ENCODE data around the gene ETV2.

The ETV2 gene

GRCh38 chr19:35633727-35634440 is 7.7 kb upstream of the ETV2 start:
- TF ChIP-seq BACH2 (CRISPR knock-in tag; IDR thresholded peaks at IDR 0.05; ENCODE audit: borderline replicate concordance) (no peak), ZFP3 (CRISPR knock-in tag; IDR thresholded peaks at IDR 0.05) (no peak), TOX (CRISPR knock-in tag; IDR thresholded peaks at IDR 0.05; ENCODE audit: borderline replicate concordance) (no peak), CSDC2 (CRISPR knock-in tag; IDR thresholded peaks at IDR 0.05) (no peak), ZFP30 (CRISPR knock-in tag; IDR thresholded peaks at IDR 0.05) (no peak), ESRRG (CRISPR knock-in tag; IDR thresholded peaks at IDR 0.05) (no peak), ARNTL (CRISPR knock-in tag; IDR thresholded peaks at IDR 0.05; ENCODE audit: borderline replicate concordance, low read depth) (no peak), CREB5 (CRISPR knock-in tag; IDR thresholded peaks at IDR 0.05; ENCODE audit: low read depth) (no peak), PPARA (CRISPR knock-in tag; IDR thresholded peaks at IDR 0.05; ENCODE audit: borderline replicate concordance) (no peak)
- TF ChIP-seq, protein P1, sequence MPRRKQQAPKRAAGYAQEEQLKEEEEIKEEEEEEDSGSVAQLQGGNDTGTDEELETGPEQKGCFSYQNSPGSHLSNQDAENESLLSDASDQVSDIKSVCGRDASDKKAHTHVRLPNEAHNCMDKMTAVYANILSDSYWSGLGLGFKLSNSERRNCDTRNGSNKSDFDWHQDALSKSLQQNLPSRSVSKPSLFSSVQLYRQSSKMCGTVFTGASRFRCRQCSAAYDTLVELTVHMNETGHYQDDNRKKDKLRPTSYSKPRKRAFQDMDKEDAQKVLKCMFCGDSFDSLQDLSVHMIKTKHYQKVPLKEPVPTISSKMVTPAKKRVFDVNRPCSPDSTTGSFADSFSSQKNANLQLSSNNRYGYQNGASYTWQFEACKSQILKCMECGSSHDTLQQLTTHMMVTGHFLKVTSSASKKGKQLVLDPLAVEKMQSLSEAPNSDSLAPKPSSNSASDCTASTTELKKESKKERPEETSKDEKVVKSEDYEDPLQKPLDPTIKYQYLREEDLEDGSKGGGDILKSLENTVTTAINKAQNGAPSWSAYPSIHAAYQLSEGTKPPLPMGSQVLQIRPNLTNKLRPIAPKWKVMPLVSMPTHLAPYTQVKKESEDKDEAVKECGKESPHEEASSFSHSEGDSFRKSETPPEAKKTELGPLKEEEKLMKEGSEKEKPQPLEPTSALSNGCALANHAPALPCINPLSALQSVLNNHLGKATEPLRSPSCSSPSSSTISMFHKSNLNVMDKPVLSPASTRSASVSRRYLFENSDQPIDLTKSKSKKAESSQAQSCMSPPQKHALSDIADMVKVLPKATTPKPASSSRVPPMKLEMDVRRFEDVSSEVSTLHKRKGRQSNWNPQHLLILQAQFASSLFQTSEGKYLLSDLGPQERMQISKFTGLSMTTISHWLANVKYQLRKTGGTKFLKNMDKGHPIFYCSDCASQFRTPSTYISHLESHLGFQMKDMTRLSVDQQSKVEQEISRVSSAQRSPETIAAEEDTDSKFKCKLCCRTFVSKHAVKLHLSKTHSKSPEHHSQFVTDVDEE (CRISPR knock-in tag; IDR thresholded peaks at IDR 0.05), result no peak
- ATAC-seq, result no peak

DNA sequence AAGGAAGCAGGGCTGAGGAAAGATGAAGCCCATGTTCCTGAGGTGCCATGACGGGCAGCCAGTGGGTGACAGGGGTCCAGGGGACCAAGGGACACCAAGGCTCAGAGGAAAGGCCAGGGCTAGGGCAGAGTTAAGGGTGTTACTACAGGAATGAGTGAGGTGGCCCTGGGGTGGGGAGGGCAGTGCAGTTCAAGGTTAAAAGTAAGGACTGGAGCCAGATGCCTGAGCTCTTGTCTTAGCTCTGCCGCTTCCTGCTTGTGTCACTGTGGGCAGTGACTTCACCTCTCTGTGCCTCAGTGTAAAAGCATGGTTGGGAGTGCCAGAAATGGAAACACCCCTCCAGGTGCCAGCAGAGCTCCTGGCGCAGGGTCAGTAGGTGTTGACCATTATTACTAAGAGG is 4.9 kb upstream of the ETV2 start:
- TF ChIP-seq CREB5 (CRISPR knock-in tag; IDR thresholded peaks at IDR 0.05; ENCODE audit: low read depth), result no peak
- no peak for TF ChIP-seq ZNF8 (CRISPR knock-in tag; IDR thresholded peaks at IDR 0.05)
- TF ChIP-seq RARB (CRISPR knock-in tag; IDR thresholded peaks at IDR 0.05), result no peak
- TF ChIP-seq ZC3H10 (CRISPR knock-in tag; IDR thresholded peaks at IDR 0.05), result no peak
- no peak for TF ChIP-seq ZFP3 (CRISPR knock-in tag; IDR thresholded peaks at IDR 0.05)
- TF ChIP-seq, protein P2, sequence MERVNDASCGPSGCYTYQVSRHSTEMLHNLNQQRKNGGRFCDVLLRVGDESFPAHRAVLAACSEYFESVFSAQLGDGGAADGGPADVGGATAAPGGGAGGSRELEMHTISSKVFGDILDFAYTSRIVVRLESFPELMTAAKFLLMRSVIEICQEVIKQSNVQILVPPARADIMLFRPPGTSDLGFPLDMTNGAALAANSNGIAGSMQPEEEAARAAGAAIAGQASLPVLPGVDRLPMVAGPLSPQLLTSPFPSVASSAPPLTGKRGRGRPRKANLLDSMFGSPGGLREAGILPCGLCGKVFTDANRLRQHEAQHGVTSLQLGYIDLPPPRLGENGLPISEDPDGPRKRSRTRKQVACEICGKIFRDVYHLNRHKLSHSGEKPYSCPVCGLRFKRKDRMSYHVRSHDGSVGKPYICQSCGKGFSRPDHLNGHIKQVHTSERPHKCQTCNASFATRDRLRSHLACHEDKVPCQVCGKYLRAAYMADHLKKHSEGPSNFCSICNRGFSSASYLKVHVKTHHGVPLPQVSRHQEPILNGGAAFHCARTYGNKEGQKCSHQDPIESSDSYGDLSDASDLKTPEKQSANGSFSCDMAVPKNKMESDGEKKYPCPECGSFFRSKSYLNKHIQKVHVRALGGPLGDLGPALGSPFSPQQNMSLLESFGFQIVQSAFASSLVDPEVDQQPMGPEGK (CRISPR knock-in tag; IDR thresholded peaks at IDR 0.05; ENCODE audit: borderline replicate concordance), result no peak
- TF ChIP-seq ZFP30 (CRISPR knock-in tag; IDR thresholded peaks at IDR 0.05), result no peak
- TF ChIP-seq SNAI2 (CRISPR knock-in tag; IDR thresholded peaks at IDR 0.05), result no peak
- TF ChIP-seq POU6F1 (CRISPR knock-in tag; IDR thresholded peaks at IDR 0.05; ENCODE audit: borderline replicate concordance, low read depth), result no peak
- no peak for TF ChIP-seq ZNF565 (CRISPR knock-in tag; conservative IDR thresholded peaks at IDR 0.05; ENCODE audit: low read depth)
- no peak for TF ChIP-seq ZNF70 (CRISPR knock-in tag; IDR thresholded peaks at IDR 0.05)
- TF ChIP-seq CSRNP3 (CRISPR knock-in tag; IDR thresholded peaks at IDR 0.05), result no peak
- TF ChIP-seq TOX (CRISPR knock-in tag; IDR thresholded peaks at IDR 0.05; ENCODE audit: borderline replicate concordance), result no peak
- TF ChIP-seq ARNTL (CRISPR knock-in tag; IDR thresholded peaks at IDR 0.05; ENCODE audit: borderline replicate concordance, low read depth), result no peak
- TF ChIP-seq ISL1 (CRISPR knock-in tag; IDR thresholded peaks at IDR 0.05), result no peak
- TF ChIP-seq TCF4 (CRISPR knock-in tag; IDR thresholded peaks at IDR 0.05; ENCODE audit: borderline replicate concordance), result no peak
- TF ChIP-seq OSR1 (CRISPR knock-in tag; IDR thresholded peaks at IDR 0.05), result no peak
- TF ChIP-seq BACH2 (CRISPR knock-in tag; IDR thresholded peaks at IDR 0.05; ENCODE audit: borderline replicate concordance), result no peak
- no peak for ATAC-seq
